ENCODE measurements around the gene IFT20. TPM values are rescaled to one million over a fixed set of nuclear protein-coding genes. Genes with fewer than 3 reads are reported as not detected.

IFT20 gene
- total RNA-seq, 2 experiments from 2014 or later = 16.3 to 23.9 TPM

- intact Hi-C loops (cut with micrococcal nuclease; ENCODE audit: unreplicated experiment) = no loop called here
- peaks cover 10% of the 10 kb centered on the region; the same call in 1 of the 2 replicates for H3K79me2 ChIP-seq (ENCODE audit: insufficient read depth, low read depth, low read length)
- DNase-seq (ENCODE audit: low spot score) = no peak
- no peak overlapping the region for H3K4me3 ChIP-seq (ENCODE audit: low read depth, low read length, poor library complexity, severe bottlenecking)
- H3K27ac ChIP-seq (ENCODE audit: low read depth, low read length, poor library complexity, severe bottlenecking) = no peak overlapping the region
- peaks cover 22% of the 10 kb centered on the region for H3K4me1 ChIP-seq (ENCODE audit: insufficient read depth, low read length, poor library complexity, severe bottlenecking)
- ChIA-PET CTCF (ENCODE audit: unreplicated experiment) (no interaction called here), POLR2A (interaction anchor here (0.5 kb wide), 1 partner anchor 85 kb away, joined by 3 read pairs; no protein-coding TSS in a partner anchor)
- H3K4me2 ChIP-seq (ENCODE audit: low read length) = no peak overlapping the region; the same call in 1 of the 2 replicates
- H3K9me3 ChIP-seq (ENCODE audit: low read length) = no peaks in the 10 kb centered on the region
- no peaks in the 10 kb centered on the region for H3K9me2 ChIP-seq (ENCODE audit: insufficient read depth, low read length)
- peaks cover 14% of the 10 kb centered on the region for H3K36me3 ChIP-seq (ENCODE audit: insufficient read depth, low read length)
- BruUV-seq (replicated peaks) = no TSS peak
- H2AFZ ChIP-seq (ENCODE audit: low read length) = no peak overlapping the region
- no peaks in the 10 kb centered on the region for H4K20me1 ChIP-seq (ENCODE audit: insufficient read depth, low read length)
- no peak for TF ChIP-seq CTCF (conservative IDR thresholded peaks at IDR 0.05; ENCODE audit: low read length)
- TF ChIP-seq EZH2phosphoT487 (IDR thresholded peaks at IDR 0.05; ENCODE audit: borderline replicate concordance, low read depth, low read length) = no peak
Measured at GRCh38 chr17:28333083-28333746, 2.1 kb downstream of the IFT20 start.

- Histone ChIP-seq H3K9me2 (ENCODE audit: insufficient read depth, low read length) (no peaks in the 10 kb centered on the region), H3K4me1 (ENCODE audit: insufficient read depth, low read length, poor library complexity, severe bottlenecking) (peaks cover 16% of the 10 kb centered on the region), H3K36me3 (ENCODE audit: insufficient read depth, low read length) (peaks cover 26% of the 10 kb centered on the region), H3K4me2 (ENCODE audit: low read length) (no peak overlapping the region), H3K4me3 (ENCODE audit: low read depth, low read length, poor library complexity, severe bottlenecking) (no peak overlapping the region), H3K27ac (ENCODE audit: low read depth, low read length, poor library complexity, severe bottlenecking) (no peak overlapping the region), H3K79me2 (ENCODE audit: insufficient read depth, low read depth, low read length) (peaks cover 10% of the 10 kb centered on the region; the same call in 1 of the 2 replicates), H3K9me3 (ENCODE audit: low read length) (no peaks in the 10 kb centered on the region), H4K20me1 (ENCODE audit: insufficient read depth, low read length) (no peaks in the 10 kb centered on the region), H2AFZ (ENCODE audit: low read length) (no peak overlapping the region)
- intact Hi-C loops (cut with micrococcal nuclease; ENCODE audit: unreplicated experiment) = no loop called here
- no TSS peak for BruUV-seq (replicated peaks)
- TF ChIP-seq EZH2phosphoT487 (IDR thresholded peaks at IDR 0.05; ENCODE audit: borderline replicate concordance, low read depth, low read length) (no peak), CTCF (conservative IDR thresholded peaks at IDR 0.05; ENCODE audit: low read length) (no peak)
- DNase-seq (ENCODE audit: low spot score) = no peak
- CTCF ChIA-PET (ENCODE audit: unreplicated experiment) = no interaction called here
- POLR2A ChIA-PET = no interaction called here
Measured at GRCh38 chr17:28331891-28332420, 3.3 kb downstream of the IFT20 start.

GRCh38 chr17:28330671-28331070 lies 4.6 kb downstream of the IFT20 start:
- POLR2A ChIA-PET = interaction anchor here (0.8 to 1.2 kb wide), 2 partner anchors 13 to 35 kb away, joined by 3 read pairs; no protein-coding TSS in a partner anchor
- intact Hi-C loops (cut with micrococcal nuclease; ENCODE audit: unreplicated experiment) = no loop called here
- Histone ChIP-seq H3K9me3 (ENCODE audit: low read length) (no peaks in the 10 kb centered on the region), H3K36me3 (ENCODE audit: insufficient read depth, low read length) (peaks cover 39% of the 10 kb centered on the region), H3K27ac (ENCODE audit: low read depth, low read length, poor library complexity, severe bottlenecking) (no peak overlapping the region), H3K4me3 (ENCODE audit: low read depth, low read length, poor library complexity, severe bottlenecking) (no peak overlapping the region), H3K4me2 (ENCODE audit: low read length) (no peak overlapping the region), H4K20me1 (ENCODE audit: insufficient read depth, low read length) (no peaks in the 10 kb centered on the region), H3K9me2 (ENCODE audit: insufficient read depth, low read length) (no peaks in the 10 kb centered on the region), H3K4me1 (ENCODE audit: insufficient read depth, low read length, poor library complexity, severe bottlenecking) (peaks cover 8% of the 10 kb centered on the region), H3K79me2 (ENCODE audit: insufficient read depth, low read depth, low read length) (peaks cover 5% of the 10 kb centered on the region; the same call in 1 of the 2 replicates), H2AFZ (ENCODE audit: low read length) (no peak overlapping the region)
- DNase-seq (ENCODE audit: low spot score) = no peak
- TF ChIP-seq CTCF (conservative IDR thresholded peaks at IDR 0.05; ENCODE audit: low read length) (no peak), EZH2phosphoT487 (IDR thresholded peaks at IDR 0.05; ENCODE audit: borderline replicate concordance, low read depth, low read length) (no peak)
- no TSS peak for BruUV-seq (replicated peaks)
- CTCF ChIA-PET (ENCODE audit: unreplicated experiment) = no interaction called here

All from OCI-LY7 (cell line).